Stimulated activated CD4-positive, alpha-beta T cell treated with anti-CD3 and anti-CD28 coated beads, Interleukin-15, amount 100 ng/mL, for 1 hour (primary cell): ENCODE data around the gene PCDHB1.
A peak's percentile ranks its signal among the peaks of the same experiment; 100 is the strongest.
"Not testable (repeated sequence)": the region's sequence is repeated elsewhere in the genome, so short reads cannot be mapped to it uniquely, and the experiment has no call there.

Source experiments
- DNase-seq, 2 donors: peaks; one replicate each; pipeline ENCODE4 v3.0.0-alpha.2; 2020; ENCODE audit warnings: low read depth in 1 of 2, low spot score in 1 of 2

Gene PCDHB1

GRCh38 chr5:141082228-141082627, 31.1 kb downstream of the PCDHB1 start:
- DNase-seq, result no peak

GRCh38 chr5:141084487-141084989, 33.4 kb downstream of the PCDHB1 start:
- peak in 1 of 2 donors; percentile 2 for DNase-seq

- DNase-seq, result no peak
Measured at GRCh38 chr5:141094481-141095262, 43.5 kb downstream of the PCDHB1 start, which contains the start of gene PCDHB2. PCDHB2 (plus strand) TSS chr5:141094615; CDS start chr5:141094791, 176 bp downstream.

GRCh38 chr5:141095263-141095641, 44.1 kb downstream of the PCDHB1 start:
- DNase-seq, result no peak

- not testable (repeated sequence) for DNase-seq
Measured at GRCh38 chr5:141096181-141096580, 45.0 kb downstream of the PCDHB1 start.

GRCh38 chr5:141096586-141096985, 45.4 kb downstream of the PCDHB1 start:
- DNase-seq, result not testable (repeated sequence)

GRCh38 chr5:141100243-141100805, 49.1 kb downstream of the PCDHB1 start, which contains the start of gene PCDHB3:
PCDHB3 (plus strand) TSS chr5:141100473; CDS start chr5:141100650, 177 bp downstream.
- peak in 1 of 2 donors; percentile 1 for DNase-seq

GRCh38 chr5:141101059-141101458, 49.9 kb downstream of the PCDHB1 start:
- no peak for DNase-seq

GRCh38 chr5:141102070-141102469, 50.9 kb downstream of the PCDHB1 start:
- DNase-seq, result not testable (repeated sequence)

GRCh38 chr5:141102471-141102870, 51.3 kb downstream of the PCDHB1 start:
- not testable (repeated sequence) for DNase-seq

- DNase-seq, result no peak
Measured at GRCh38 chr5:141105350-141105749, 54.2 kb downstream of the PCDHB1 start.
